Epidermal melanocyte (primary cell): Measurements from ENCODE around the gene DLX4.

Experiments used
- DNase-seq: peaks from one replicate; pipeline ENCODE4 v3.0.0; 2011; ENCODE audit warnings: low spot score; ENCODE audit not compliant: insufficient read length

Gene DLX4

DNA sequence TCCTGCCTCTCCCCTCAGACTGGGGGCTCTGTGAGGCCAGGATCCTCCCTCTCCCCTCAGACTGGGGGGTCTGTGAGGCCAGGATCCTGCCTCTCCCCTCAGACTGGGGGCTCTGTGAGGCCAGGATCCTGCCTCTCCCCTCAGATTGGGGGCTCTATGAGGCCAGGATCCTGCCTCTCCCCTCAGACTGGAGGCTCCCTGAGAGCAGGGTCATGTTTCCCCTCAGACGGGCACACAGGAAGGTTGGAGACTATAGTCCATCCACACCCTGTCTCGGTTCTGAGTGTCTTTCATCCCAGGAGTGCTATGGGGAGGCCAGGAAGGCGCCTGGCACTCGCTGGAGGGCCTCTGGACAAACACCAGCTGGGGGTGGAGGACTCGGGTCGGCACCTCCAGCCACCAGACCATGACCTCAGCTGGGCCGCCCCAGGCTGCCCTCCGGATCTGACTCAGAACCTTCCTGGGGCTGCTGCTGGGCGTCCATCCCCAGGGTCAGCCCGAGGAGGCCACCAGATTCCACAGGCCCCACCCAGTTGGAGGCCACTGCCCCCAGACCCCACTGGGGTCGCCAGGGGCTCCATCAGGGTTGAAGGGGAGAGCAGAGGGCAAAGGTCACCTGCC lies 21.9 kb upstream of the DLX4 start:
- DNase-seq = no peak

GRCh38 chr17:49949634-49950033 lies 19.4 kb upstream of the DLX4 start:
- DNase-seq = no peak

DNA sequence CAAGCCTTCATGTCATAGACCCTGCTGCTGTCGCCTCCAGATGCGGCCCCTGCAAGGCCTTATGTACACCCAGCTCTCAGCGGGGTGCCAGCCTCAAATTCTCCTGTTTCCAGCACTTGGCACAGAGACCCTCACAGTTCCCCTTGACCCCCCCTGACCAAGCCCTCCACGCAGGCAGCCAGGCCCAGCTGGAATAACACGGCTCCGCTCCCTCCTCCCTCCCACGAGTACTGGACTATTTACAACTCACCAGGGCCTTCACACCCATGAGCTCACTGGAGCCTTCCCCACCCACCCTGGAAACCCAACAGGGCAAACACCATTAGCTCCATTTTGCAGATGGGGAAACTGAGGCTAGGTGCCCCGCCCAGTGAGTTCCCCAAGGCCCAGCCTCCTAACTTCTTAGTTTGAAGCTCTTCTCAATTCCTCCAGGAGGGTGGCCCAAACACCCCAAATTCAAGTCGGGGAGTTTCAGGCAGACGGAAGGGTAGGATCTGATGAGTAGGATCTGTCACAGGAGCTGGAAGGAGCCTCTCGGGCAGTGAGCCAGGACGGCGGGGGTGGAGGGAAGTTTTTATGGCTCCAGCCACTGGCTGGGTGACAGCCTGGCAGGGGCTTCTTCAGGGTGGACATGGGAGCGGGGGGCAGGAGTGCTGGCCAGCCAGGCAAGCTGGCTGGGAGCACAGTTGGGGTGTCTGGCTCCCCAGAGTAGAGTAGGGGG lies 17.5 kb upstream of the DLX4 start:
- no peak for DNase-seq

- DNase-seq = peak; percentile 65
Measured at GRCh38 chr17:49952209-49952911, 16.6 kb upstream of the DLX4 start.

DNA sequence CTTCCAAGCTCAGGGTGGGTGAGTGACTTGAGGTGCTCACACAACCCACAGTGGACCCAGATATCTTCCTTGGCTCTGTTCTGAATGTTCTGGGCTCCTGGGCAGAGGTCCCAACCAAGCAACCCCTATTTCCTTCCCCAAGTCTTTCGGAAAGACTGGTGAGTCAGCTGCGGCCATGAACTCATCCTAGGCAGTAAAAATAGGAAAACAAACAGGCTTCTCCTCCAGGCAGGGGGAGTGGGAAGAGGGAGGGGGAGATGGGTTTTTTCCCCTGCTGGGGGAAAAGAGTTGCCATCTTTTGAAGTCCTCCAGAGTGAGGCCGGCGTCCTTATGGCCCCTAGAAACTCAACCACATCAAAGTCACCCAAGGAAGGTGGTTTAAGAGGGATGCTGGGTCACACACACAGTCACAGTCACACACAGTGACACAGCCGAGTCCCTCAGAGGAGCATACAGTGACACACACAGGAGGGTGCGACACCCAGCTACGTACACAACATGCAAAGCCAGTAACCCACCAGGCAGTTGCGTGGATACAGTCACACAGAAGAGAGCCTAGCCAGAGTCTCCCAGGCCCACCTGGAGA lies 16.0 kb upstream of the DLX4 start:
- DNase-seq = no peak

GRCh38 chr17:49955157-49955556 lies 13.8 kb upstream of the DLX4 start:
- no peak for DNase-seq

DNA sequence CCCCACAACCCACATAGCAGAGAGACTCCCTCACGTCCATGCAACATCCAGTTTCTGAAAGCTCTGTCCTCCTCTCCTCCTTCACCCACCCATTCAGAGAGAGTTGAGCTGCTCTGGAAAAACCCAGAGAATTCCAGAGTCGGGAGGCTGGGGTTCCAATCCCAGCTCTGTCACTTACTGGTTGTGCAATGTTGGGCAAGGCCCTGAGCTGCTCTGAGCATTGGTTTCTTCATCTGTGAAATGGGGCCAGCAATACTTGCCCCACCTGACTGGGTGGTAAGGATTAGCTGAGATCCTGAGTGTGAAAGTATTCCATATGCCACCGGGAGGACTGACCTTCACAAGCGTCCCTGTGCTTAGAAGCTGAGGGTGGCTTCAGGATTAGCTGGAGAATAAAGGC lies 12.2 kb upstream of the DLX4 start:
- DNase-seq = no peak

- DNase-seq = no peak
Measured at GRCh38 chr17:49957350-49957749, 11.6 kb upstream of the DLX4 start.

DNA sequence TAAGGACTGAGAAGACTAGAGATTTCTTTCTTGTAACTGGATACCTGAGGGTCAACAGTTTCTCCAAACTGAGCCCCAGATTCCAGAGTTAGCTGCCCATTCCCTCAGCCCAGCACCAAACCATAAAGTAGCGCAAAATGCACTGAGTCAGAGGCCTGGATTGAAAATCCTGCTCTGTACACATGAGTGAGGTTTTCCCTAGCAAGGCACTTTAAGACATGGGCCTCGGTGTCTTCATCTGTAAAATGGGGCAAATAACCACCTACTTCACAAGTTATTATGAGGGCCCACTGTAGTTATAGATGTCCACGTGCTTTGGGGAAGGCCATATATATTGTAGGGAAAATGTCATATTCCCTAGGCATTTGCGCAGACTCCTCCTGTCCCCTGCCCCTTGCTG lies 10.3 kb upstream of the DLX4 start:
- DNase-seq = no peak

GRCh38 chr17:49959183-49959935 lies 9.6 kb upstream of the DLX4 start:
- DNase-seq = no peak

DNA sequence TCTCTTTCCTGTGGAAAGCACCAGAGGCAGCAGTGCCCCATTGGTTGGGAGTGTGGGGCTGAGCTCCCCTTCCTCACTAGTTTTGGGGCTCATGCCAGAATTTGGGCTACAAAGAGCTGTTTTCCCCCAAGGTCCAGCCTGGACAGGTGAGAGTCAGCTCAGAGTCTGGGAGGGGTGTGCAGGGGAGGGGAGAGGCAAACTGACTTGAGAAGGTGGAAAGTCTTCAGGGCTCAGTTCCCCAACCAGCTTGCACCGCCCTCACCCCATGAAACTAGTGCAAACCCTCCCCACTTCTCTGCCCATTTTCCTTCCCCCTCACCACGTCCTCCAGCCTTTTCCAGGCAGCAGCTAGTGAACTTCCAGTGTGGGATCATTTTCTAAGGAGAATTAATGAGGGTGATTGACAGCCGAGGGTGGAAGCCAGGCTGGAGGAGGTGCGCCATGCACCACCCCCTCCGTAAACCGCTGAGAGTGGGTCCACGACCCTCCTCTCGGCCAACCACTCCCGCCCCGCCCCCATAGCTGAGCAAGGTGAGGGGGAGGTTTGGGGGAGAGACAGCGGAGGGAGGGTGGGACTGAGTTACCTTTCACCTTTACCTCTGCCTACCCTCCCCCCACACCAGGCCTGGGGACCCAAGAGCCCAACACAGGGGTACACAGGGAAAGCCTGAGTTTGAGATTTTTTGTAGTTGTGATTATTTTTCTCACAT lies 6.2 kb upstream of the DLX4 start:
- DNase-seq = no peak

GRCh38 chr17:49963309-49963625 lies 5.7 kb upstream of the DLX4 start:
- no peak for DNase-seq

GRCh38 chr17:49963626-49964302 lies 5.2 kb upstream of the DLX4 start:
- no peak for DNase-seq

- DNase-seq = no peak
Measured at GRCh38 chr17:49964303-49964768, 4.7 kb upstream of the DLX4 start.

DNA sequence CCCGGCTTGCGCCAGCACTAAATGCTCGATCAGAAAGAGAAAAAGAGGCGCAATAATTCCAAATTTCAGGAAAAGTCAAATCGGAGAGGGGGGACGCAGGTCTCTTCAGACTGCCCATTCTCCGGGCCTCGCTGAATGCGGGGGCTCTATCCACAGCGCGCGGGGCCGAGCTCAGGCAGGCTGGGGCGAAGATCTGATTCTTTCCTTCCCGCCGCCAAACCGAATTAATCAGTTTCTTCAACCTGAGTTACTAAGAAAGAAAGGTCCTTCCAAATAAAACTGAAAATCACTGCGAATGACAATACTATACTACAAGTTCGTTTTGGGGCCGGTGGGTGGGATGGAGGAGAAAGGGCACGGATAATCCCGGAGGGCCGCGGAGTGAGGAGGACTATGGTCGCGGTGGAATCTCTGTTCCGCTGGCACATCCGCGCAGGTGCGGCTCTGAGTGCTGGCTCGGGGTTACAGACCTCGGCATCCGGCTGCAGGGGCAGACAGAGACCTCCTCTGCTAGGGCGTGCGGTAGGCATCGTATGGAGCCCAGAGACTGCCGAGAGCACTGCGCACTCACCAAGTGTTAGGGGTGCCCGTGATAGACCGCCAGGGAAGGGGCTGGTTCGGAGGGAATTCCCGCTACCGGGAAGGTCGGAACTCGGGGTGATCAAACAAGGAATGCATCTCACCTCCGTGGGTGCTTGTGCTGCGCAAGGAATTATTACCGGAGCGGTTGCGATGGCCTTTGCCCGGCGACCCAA lies 4.0 kb upstream of the DLX4 start:
- no peak for DNase-seq

GRCh38 chr17:49965524-49965909 lies 3.5 kb upstream of the DLX4 start:
- no peak for DNase-seq

DNA sequence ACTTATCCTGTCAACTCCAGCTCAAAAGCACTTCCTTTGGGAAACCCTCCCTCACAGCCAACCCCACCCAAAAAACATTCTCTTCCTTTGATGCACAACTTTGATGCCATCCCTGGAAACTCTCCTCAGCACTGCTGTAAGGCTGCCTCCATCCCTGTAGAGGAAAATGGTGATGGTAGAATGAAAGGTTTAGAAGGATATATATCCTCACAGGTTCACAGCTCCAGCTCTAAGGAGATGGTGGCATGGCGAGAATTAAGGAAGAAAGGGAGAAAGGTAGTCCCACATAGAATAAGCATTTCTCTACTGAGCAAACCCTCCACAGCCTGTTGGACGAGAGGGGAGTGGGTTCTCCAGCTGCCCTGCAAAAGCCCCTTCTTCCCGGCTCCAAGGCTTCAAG lies 2.2 kb upstream of the DLX4 start:
- DNase-seq = no peak

GRCh38 chr17:49967205-49967604 lies 1.8 kb upstream of the DLX4 start:
- DNase-seq = no peak

DNA sequence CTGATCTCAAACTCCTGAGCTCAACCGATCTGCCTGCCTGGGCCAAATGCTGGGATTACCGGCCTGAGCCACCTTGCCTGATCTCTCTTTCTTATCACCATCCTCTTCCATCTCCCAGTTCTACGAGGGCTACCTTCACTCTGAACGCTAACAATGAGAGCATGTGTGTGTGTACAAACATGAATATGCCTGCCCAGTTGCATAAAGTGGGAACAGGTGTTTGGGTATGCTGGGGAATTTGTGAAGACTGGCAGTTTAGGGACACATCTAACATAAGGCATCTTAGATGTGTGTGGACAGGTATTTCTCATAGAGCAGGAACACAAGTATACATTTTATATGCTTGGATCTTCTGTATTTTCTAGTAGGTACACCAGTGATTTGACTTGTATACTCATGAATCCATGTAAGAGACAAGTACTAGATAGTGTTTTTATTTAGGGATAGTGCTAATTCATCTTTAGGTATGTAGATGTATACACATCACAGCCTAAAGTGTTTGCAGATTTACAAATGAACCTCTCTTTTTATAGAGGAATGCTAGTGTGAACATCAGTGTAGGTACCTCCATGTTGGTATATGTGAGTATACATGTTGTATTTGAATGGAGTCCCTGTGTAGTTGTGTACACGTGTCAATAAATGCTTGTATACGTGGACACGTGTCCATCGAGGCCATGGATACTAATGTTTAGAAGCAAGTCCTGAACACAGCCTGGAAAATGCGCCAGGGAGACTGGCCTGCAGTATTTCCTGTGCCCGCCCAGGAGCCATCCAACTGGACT lies 1.2 kb upstream of the DLX4 start:
- DNase-seq = no peak
